GM18867 (cell line): Measurements from ENCODE around the gene IFT57.

Experiments
- ATAC-seq: cut with Tn5 transposase; IDR thresholded peaks from one replicate; pipeline ENCODE4 v1.9.1; 2021; ENCODE audit warnings: mild to moderate bottlenecking, moderate library complexity; ENCODE audit not compliant: unreplicated experiment

Gene IFT57

DNA sequence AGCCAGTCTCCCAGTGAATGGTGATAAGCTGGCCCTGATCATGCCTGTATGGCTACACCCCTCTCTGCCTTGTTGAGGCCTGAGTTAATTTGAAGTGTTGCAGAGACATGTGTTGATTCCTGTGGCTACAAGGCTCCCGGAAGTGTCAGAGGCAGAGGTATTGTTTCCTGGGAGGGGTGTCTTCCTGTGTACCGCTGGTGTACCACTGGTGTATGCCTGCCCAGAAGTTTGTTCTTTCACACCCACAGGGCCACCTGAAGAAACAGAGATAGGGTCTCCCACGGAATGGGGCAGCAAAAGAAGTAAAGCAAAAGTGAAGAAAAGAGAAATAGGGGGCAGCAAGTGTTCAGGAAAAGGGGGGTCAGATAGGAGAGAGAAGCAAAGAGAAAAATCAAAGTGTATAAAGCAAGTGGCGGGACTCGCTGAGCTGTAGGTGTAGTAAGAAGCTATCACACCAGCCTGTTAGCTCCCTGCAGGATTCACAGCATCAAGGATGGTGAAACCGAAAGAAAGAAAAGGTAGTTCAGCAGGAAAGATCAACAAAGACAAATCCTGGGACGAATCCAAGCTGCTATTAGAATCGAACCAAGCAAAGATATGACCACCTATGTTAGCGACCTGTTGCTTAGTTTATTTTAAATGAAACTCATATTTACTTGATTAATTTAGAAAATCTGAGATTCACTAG is 94.8 kb downstream of the IFT57 start:
- ATAC-seq = peak; percentile 14

DNA sequence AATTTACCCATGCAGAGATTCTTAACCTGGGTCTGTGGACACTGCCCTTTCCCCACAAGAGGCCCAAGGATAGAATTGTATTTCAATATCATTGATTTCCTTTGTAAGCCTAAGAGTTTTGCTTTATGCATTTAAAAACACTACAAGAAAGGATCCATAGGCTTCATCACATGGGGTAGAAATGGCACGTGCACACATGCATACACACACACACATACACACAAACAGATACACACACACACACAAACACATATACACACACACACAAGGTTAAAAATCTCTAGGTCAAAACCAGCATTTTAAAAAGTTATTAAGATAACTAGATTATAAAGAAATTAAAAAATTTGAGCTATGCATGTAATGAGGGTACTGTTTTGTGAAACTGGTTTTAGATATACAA is 95.9 kb downstream of the IFT57 start:
- no peak for ATAC-seq

DNA sequence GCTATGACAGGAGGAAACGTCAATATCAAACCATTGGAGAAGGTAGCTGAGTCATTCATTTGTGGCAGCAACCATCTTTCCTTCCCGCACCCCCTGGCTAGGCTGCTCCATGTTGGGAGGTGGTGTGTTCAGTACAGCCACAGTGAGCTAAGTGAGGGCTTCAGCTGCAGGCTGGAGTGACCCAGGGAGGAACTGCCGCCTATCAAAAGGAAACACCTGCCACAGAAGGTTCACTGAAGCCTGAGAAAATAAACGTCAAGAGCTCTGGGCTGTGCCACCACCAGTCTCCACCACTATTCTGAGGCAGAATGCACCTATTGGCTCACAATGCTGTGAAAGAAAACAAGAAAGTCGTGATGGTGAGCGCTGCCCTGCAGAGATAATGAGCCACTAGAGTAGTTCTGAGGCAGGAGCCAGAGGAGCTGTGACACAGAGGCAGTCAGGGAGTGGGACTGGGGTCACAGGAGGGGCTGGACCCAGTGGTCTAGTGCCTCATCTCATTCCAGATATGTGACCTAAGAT is 96.6 kb downstream of the IFT57 start:
- peak; percentile 62 for ATAC-seq

DNA sequence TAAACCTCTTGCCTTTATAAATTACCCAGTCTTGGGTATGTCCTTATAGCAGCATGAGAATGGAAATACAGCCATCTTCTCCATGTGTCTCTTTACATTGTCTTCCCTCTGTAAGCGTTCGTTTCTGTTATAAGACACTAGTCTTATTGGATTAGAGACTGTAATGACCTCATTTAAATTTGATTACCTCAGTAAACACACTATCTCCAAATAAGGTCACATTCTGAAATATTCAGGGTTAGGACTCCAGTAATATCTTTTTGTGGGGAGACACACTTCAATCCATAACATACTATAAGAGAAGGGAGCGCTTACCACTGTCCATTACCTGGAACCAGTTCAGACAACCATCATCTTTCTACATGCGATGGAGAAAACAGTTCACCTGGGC is 97.1 kb downstream of the IFT57 start:
- ATAC-seq = no peak

DNA sequence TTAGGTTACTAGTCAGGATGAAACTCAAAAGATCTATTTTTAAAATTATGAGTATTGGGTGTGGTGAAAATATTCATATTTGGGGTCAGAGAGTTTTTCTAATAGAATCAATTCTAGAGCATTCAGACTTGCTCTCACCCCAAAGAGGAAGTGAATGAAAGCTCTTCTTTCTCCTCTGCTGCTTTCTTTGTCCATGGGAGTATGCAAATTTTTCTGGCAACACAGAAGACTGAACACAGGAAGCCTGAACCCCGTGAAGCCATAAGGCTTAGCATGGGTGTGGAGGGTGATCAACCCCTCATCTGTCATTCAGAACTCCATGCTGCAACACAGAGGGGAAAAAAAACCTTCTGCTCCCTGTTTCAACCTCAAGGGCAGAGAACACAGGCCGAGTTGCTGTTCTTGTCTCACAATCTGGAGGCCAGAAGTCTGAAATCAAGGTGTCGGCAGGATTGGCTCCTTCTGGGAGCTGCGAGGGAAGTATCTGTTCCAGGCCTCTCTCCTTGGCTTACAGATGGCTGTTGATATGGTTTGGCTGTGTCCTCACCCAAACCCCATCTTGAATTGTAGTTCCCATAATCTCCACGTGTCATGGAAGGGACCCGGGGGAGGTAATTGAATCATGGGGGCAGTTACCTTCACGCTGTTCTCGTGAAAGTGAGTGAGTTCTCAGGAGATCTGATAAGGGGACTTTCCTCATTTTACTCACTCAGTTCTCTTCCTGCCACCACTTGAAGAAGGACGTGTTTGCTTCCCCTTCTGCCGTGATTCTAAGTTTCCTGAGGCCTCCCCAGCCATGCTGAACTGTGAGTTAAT is 97.7 kb downstream of the IFT57 start:
- peak; percentile 78 for ATAC-seq

DNA sequence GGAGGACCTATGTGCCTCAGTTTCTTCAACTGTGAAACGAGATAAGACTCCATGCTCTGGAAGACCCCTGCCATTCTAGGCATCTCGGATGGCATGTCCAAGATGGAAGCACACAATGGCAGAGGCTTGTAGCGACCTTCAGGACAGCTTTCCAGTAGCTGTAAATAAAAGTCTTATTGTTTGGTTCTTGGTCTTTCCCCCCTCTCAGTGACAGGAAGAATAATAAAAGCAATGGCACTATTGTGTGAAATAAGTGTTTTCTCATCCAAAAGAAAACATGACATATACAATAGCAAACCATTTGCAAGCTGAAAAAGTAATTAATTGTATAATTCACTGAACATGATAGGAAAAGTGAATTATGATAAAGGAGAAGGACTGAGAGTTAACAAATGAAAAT is 98.9 kb downstream of the IFT57 start:
- no peak for ATAC-seq

DNA sequence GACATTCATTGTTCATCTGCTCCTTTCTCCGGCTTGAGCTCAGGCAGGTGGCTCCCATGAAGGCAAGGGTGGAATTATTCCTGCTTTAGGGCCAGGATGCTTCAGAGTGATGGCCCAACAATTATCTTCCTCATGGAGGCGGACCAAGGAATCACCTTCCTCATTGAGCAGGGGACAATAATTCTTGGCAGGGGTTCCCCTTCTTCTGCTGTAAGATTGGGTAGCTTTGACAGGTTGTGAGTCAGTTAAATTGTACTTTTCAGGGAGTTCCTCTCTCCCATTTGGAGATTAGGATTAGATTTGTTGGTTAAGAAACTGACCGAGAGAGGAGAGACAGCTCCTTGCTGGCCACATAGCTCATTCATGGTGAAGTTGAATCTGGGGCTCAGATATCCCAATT is 99.9 kb downstream of the IFT57 start:
- no peak for ATAC-seq

DNA sequence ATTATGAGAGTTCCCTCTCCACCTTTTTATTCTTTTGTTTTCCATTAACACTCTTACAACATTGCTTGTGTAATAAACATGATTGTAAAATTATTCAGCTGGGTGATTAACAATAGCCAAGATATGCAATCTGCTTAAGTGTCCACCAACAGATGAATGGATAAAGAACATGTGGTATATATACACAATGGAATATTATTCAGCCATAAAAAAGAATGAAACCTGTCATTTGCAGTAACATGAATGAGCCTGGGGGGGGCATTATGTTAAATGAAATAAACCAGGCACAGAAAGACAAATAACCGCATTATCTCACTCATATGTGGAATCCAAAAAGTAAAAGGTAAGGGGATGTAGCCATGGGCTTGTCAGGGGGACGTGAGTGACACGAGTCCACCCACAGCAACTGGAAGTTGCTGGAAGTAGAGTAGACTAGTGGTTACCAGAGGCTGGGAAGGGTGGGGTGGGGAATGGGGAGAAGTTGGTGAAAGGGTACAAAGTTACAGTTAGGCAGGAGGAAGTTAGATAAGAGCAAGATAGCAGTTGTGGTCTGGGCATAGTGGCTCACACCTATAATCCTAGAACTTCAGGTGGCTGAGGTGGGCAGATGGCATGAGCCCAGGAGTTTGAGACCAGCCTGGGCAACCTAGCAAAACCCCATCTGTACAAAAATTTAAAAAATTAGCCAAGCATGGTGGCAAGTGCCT is 102.7 kb downstream of the IFT57 start:
- no peak for ATAC-seq

DNA sequence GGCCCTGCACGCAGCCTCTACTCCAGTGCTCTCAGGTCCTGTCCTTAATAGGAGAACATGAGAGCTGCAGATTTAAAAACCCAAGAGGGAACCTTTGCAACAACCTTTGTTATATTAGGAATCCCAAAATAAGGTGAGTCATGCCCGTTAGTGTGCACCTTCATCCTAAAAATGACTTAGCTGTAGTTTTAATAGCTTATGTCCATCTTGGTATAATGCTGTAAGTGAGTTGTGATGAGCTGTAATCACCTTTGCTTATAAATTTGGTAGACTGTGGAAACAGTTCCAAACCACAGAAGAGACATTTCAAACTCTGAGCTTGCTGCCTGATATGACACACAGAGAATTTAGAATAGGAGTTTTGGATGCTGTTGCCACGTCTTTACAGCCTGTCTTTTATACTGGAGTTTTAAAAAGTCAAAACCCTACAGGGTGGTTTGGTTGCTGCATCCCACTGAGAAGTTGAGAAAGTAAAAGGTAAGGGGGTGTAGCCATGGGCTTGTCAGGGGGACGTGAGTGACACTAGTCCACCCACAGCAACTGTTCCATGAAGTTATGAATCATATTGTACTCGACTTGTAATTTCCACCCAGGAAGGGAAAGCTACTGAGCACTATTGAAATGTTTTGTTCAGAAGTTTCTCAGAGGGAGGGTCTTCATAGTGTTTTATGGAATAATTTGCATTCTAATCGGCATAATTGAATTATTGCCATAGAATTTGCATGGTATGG is 104.0 kb downstream of the IFT57 start:
- no peak for ATAC-seq

DNA sequence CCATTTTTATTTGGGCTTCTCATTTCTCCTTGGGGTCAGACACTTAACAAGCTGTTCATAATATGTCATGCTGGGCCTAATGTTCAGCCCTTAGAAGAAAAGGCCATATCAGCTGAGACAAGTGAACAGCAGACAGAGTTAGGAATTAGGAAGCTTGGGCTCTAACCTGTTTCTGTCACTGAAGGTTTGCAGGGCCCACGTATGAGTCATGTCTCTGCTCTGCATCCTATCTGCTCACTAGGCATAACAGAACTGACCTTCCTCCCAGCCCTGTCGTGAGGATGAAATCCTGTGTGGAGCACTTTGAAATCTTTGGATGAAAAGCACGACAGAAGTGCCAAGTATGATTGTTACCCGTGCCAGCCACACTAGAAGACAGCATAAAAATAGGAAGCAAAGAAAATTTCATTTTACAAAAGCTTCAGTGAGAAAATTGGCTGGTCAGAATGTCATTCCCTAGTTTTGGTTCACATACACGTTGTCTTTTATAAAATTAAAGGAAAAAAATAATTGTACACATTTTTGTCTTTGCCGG is 104.9 kb downstream of the IFT57 start:
- no peak for ATAC-seq

DNA sequence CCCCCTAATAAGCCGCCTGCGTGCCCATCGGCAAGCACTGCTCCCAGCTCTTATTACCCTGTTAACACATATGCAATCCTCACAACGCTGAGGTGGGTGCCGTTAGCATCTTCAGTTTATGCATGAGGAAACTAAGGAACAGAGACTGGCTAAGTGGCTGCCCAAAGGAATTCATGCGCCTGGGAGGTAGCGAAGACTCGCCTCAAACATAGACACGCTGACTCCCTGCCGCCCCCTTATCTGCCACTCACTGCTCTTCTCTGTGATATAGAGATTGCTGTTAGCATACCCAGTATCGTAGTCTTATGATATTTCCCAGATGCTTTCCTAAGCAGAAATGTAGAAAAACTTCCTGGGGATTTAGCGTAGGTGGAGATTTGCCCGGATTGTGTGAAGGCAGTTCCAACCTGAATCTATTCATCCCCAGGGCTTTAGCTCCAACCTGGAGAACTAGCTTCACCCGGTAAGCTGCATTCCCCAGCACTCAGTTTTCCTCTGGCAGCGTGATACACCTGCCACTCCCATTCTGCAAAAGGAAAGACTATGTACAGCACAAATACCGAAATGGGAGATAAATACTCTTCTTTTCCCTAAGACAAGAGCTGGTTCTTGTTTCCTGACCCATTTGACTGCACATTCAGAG is 107.7 kb downstream of the IFT57 start:
- no peak for ATAC-seq

DNA sequence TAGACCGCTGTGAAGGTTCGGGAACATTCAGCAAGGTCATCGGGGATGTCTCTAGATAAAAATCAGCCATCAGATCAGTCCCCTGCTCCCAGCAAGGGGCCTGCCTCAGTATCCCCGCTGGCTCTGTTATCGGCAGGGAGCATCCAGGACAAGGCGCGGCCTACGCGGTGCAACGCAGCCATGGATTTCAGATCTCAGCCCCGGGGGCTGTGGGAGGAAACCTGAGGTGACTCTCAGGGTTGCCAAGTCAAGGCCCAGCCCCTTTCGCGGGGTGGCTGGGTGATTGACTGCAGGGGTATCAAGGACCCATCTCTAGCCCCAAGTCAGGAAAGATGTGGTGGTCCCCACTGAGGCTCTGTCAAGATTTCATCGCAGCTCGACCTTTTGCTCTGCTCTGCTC is 108.2 kb downstream of the IFT57 start:
- no peak for ATAC-seq

DNA sequence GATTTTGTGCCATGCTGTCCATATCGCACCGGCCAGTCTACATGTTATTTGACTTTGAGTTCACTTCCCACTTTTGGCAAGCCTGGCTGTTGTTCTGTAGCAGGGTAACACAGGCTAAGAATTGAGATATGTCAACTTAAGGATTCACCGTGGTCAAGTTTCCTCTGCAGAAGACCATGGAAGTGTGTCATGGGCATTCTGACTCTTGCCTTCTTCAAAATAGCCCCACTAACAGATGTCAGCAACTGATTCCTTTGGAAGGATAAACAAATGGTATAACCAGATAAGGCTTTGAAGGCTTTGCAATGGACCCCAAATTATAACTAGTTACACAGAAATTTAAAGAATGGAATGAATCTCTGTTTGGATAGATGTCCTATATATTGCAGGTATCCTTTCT is 111.3 kb downstream of the IFT57 start:
- ATAC-seq = no peak
